Liver (tissue), 9 donors: ENCODE measurements around the gene PTPRD. TPM values are rescaled to one million over a fixed set of nuclear protein-coding genes. Genes with fewer than 3 reads are reported as not detected.

Experiments
- DNase-seq: peaks from one replicate; pipeline ENCODE4 v3.0.0-alpha.2; 2017; ENCODE audit warnings: low spot score
- H3K27ac ChIP-seq, 2 donors: one replicate each; pipeline ENCODE4 v1.7.0; 2013; ENCODE audit warnings: inconsistent platforms in 2 of 2, low read length in 2 of 2, control low read depth in 1 of 2, low read depth in 1 of 2, mild to moderate bottlenecking in 1 of 2
- H3K27me3 ChIP-seq, 4 donors: one replicate each; pipeline versions ENCODE4 v1.6.1 to v1.7.0; 2013; ENCODE audit warnings: low read length in 3 of 4, inconsistent platforms in 1 of 4, mild to moderate bottlenecking in 1 of 4, moderate library complexity in 1 of 4; ENCODE audit not compliant: control insufficient read depth in 4 of 4, insufficient read depth in 4 of 4
- H3K36me3 ChIP-seq, 4 donors: one replicate each; pipeline versions ENCODE4 v1.6.1 to v1.7.0; 2013; ENCODE audit warnings: low read length in 3 of 4, mild to moderate bottlenecking in 3 of 4, low read depth in 1 of 4, moderate library complexity in 1 of 4; ENCODE audit not compliant: control insufficient read depth in 4 of 4, insufficient read depth in 3 of 4
- H3K4me1 ChIP-seq, 4 donors: one replicate each; pipeline versions ENCODE4 v1.6.1 to v1.7.0; 2013; ENCODE audit warnings: low read length in 3 of 4, mild to moderate bottlenecking in 3 of 4, moderate library complexity in 1 of 4; ENCODE audit not compliant: control insufficient read depth in 4 of 4, insufficient read depth in 4 of 4
- H3K4me3 ChIP-seq, 3 donors: one replicate each; pipeline versions ENCODE4 v1.6.1 to v1.7.0; 2013; ENCODE audit warnings: low read length in 3 of 3, control low read depth in 1 of 3, low read depth in 1 of 3, mild to moderate bottlenecking in 1 of 3
- H3K9ac ChIP-seq, 2 donors: one replicate each; pipeline ENCODE4 v1.7.0; 2013; ENCODE audit warnings: low read length in 2 of 2, mild to moderate bottlenecking in 2 of 2, moderate library complexity in 2 of 2, control low read depth in 1 of 2, low read depth in 1 of 2
- H3K9me3 ChIP-seq, 4 donors: one replicate each; pipeline versions ENCODE4 v1.6.1 to v1.7.0; 2013; ENCODE audit warnings: low read length in 3 of 4; ENCODE audit not compliant: control insufficient read depth in 4 of 4
- EGR1 ChIP-seq, 2 donors: IDR thresholded peaks; 2 replicates each; pipeline ENCODE4 v1.6.1; 2016 to 2018; ENCODE audit warnings: antibody characterized with exemption in 2 of 2, low read depth in 2 of 2
- FOXA1 ChIP-seq: IDR thresholded peaks from 2 replicates; pipeline ENCODE4 v1.6.1; 2016; ENCODE audit warnings: antibody characterized with exemption
- FOXA2 ChIP-seq: IDR thresholded peaks from 2 replicates; pipeline ENCODE4 v1.6.1; 2016; ENCODE audit warnings: antibody characterized with exemption
- GABPA ChIP-seq, 2 donors: IDR thresholded peaks in 1 of 2; conservative IDR thresholded peaks in 1 of 2; 2 replicates each; pipeline ENCODE4 v1.6.1; 2016; ENCODE audit warnings: antibody characterized with exemption in 2 of 2, mild to moderate bottlenecking in 1 of 2, moderate library complexity in 1 of 2
- HNF4A ChIP-seq, 2 donors: conservative IDR thresholded peaks; 2 replicates each; pipeline ENCODE4 v1.6.1; 2016; ENCODE audit warnings: antibody characterized with exemption in 2 of 2, mild to moderate bottlenecking in 2 of 2
- HNF4G ChIP-seq: IDR thresholded peaks from 2 replicates; pipeline ENCODE4 v1.6.1; 2016; ENCODE audit warnings: antibody characterized with exemption
- JUND ChIP-seq, 2 donors: IDR thresholded peaks; 2 replicates each; pipeline ENCODE4 v1.6.1; 2016; ENCODE audit warnings: antibody characterized with exemption in 2 of 2
- NR2F2 ChIP-seq: IDR thresholded peaks from 2 replicates; pipeline ENCODE4 v1.6.1; 2016; ENCODE audit warnings: antibody characterized with exemption
- RAD21 ChIP-seq, 2 donors: IDR thresholded peaks; 2 replicates each; pipeline ENCODE4 v1.6.1; 2016; ENCODE audit warnings: antibody characterized with exemption in 2 of 2, mild to moderate bottlenecking in 2 of 2
- REST ChIP-seq: IDR thresholded peaks from 2 replicates; pipeline ENCODE4 v1.6.1; 2016; ENCODE audit warnings: antibody characterized with exemption, mild to moderate bottlenecking
- RXRA ChIP-seq, 2 donors: IDR thresholded peaks; 2 replicates each; pipeline ENCODE4 v1.6.1; 2017 to 2018; ENCODE audit warnings: antibody characterized with exemption in 2 of 2, mild to moderate bottlenecking in 1 of 2
- SP1 ChIP-seq: IDR thresholded peaks from 2 replicates; pipeline ENCODE4 v1.6.1; 2018; ENCODE audit warnings: antibody characterized with exemption, mild to moderate bottlenecking
- TAF1 ChIP-seq: conservative IDR thresholded peaks from 2 replicates; pipeline ENCODE4 v1.6.1; 2016; ENCODE audit warnings: antibody characterized with exemption, mild to moderate bottlenecking
- YY1 ChIP-seq: IDR thresholded peaks from 2 replicates; pipeline ENCODE4 v1.6.1; 2016; ENCODE audit warnings: antibody characterized with exemption, mild to moderate bottlenecking
- WGBS: extraction: QIAGEN DNeasy Blood & Tissue Kit; methylation state at CpG from one replicate; pipeline ENCODE4 v1.1.7; 2013; 5-methylcytosine and 5-hydroxymethylcytosine counted together
- polyA plus RNA-seq, 2 donors: library from polyadenylated mRNA; stranded (reverse) in 1 of 2; unstranded in 1 of 2; fragments of 200-250 nt in 1 of 2; fragments of >200 nt in 1 of 2; fragmentation: Nextera tagmentation in 1 of 2; extraction: Ambion mirVana in 1 of 2; gene quantifications; one replicate each; pipeline versions ENCODE4 v1.2.1 to v1.2.3, GENCODE V29; 2013 to 2015
- total RNA-seq, 2 donors: library from RNA; depleted of rRNA; stranded (reverse); fragments of >200 nt; gene quantifications; one replicate each; pipeline ENCODE4 v1.2.3, GENCODE V29; 2014
- TF ChIP-seq, protein P1 (sequence below): IDR thresholded peaks from 2 replicates; pipeline ENCODE4 v1.6.1; 2016; ENCODE audit warnings: antibody characterized with exemption
- TF ChIP-seq, protein P2 (sequence below): IDR thresholded peaks from 2 replicates; pipeline ENCODE4 v1.6.1; 2016; ENCODE audit warnings: antibody characterized with exemption
- donor health status: healthy.
- donor health status: healthy.
- donor health status: healthy.
- donor health status: healthy.
- donor health status: healthy.

Gene PTPRD
- total and polyA plus RNA-seq, 4 donors, result 0.78 to 34.2 (median 4.7) TPM

- WGBS, result 21% methylated on average over 1 of the region's 1 CpG
- TF ChIP-seq FOXA1 (no peak), EGR1 (IDR thresholded peaks at IDR 0.05; ENCODE audit: low read depth in 2 of 2) (no peak), JUND (IDR thresholded peaks at IDR 0.05) (no peak)
- Histone ChIP-seq H3K36me3 (no peaks in the 10 kb centered on the region), H3K4me1 (no peaks in the 10 kb centered on the region), H3K9ac (no peak overlapping the region), H3K9me3 (no peaks in the 10 kb centered on the region), H3K27me3 (peaks cover 0 to 2% (median 0%) of the 10 kb centered on the region in 4 donors), H3K4me3 (no peak overlapping the region), H3K27ac (no peak overlapping the region)
- no peak for DNase-seq
Observed at GRCh38 chr9:9846557-9846956, 766.2 kb downstream of the PTPRD start.

- no peak overlapping the region for H3K4me3 ChIP-seq
- DNase-seq, result no peak
- no peak overlapping the region for H3K27ac ChIP-seq
- H3K4me1 ChIP-seq, result no peaks in the 10 kb centered on the region
- no peak overlapping the region for H3K9ac ChIP-seq
- H3K36me3 ChIP-seq, result no peaks in the 10 kb centered on the region
- no peaks in the 10 kb centered on the region for H3K27me3 ChIP-seq
- H3K9me3 ChIP-seq, result peaks cover 0 to 6% (median 0%) of the 10 kb centered on the region in 4 donors
- TF ChIP-seq RAD21 (IDR thresholded peaks at IDR 0.05), result no peak
- TF ChIP-seq, protein P1, sequence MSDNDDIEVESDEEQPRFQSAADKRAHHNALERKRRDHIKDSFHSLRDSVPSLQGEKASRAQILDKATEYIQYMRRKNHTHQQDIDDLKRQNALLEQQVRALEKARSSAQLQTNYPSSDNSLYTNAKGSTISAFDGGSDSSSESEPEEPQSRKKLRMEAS, result no peak
- TF ChIP-seq REST, result no peak
- no peak for TF ChIP-seq NR2F2
- no peak for TF ChIP-seq JUND (IDR thresholded peaks at IDR 0.05)
- no peak for TF ChIP-seq SP1
- TF ChIP-seq EGR1 (IDR thresholded peaks at IDR 0.05; ENCODE audit: low read depth in 2 of 2), result no peak
- no peak for TF ChIP-seq GABPA (IDR thresholded peaks at IDR 0.05 in 1 of 2, conservative IDR thresholded peaks at IDR 0.05 in 1 of 2)
- TF ChIP-seq RXRA (IDR thresholded peaks at IDR 0.05), result no peak
- no peak for TF ChIP-seq HNF4G
- TF ChIP-seq YY1, result no peak
- no peak for TF ChIP-seq FOXA2
- TF ChIP-seq TAF1, result no peak
- no peak for TF ChIP-seq HNF4A (conservative IDR thresholded peaks at IDR 0.05)
- TF ChIP-seq, protein P2, sequence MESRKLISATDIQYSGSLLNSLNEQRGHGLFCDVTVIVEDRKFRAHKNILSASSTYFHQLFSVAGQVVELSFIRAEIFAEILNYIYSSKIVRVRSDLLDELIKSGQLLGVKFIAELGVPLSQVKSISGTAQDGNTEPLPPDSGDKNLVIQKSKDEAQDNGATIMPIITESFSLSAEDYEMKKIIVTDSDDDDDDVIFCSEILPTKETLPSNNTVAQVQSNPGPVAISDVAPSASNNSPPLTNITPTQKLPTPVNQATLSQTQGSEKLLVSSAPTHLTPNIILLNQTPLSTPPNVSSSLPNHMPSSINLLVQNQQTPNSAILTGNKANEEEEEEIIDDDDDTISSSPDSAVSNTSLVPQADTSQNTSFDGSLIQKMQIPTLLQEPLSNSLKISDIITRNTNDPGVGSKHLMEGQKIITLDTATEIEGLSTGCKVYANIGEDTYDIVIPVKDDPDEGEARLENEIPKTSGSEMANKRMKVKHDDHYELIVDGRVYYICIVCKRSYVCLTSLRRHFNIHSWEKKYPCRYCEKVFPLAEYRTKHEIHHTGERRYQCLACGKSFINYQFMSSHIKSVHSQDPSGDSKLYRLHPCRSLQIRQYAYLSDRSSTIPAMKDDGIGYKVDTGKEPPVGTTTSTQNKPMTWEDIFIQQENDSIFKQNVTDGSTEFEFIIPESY, result no peak
Observed at GRCh38 chr9:9820436-9820835, 792.4 kb downstream of the PTPRD start.
